Lower lobe of right lung (tissue), 2 donors: Measurements from ENCODE around the gene LIMS2. TPM values are rescaled to one million over a fixed set of nuclear protein-coding genes. Genes with fewer than 3 reads are reported as not detected.
A peak's percentile ranks its signal among the peaks of the same experiment; 100 is the strongest.

Experiments
- ATAC-seq, 2 donors: fragments of 200-7000 bp; cut with Tn5 transposase; one replicate each; pipeline ENCODE4 v1.9.1; 2020 to 2022; ENCODE audit warnings: mild to moderate bottlenecking in 2 of 2, moderate library complexity in 2 of 2
- DNase-seq: peaks from one replicate; pipeline ENCODE4 v3.0.0-alpha.2; 2020
- H3K27ac ChIP-seq: fragments of 200-600 bp; one replicate; pipeline ENCODE4 v1.8.0; 2022
- H3K27me3 ChIP-seq: fragments of 200-600 bp; one replicate; pipeline ENCODE4 v1.8.0; 2022; ENCODE audit warnings: low read depth
- H3K36me3 ChIP-seq: fragments of 200-600 bp; one replicate; pipeline ENCODE4 v1.8.0; 2022; ENCODE audit warnings: mild to moderate bottlenecking
- H3K4me1 ChIP-seq: fragments of 200-600 bp; one replicate; pipeline ENCODE4 v1.8.0; 2022
- H3K4me3 ChIP-seq: fragments of 200-600 bp; one replicate; pipeline ENCODE4 v1.8.0; 2022; ENCODE audit warnings: mild to moderate bottlenecking
- H3K9me3 ChIP-seq: fragments of 200-600 bp; one replicate; pipeline ENCODE4 v1.8.0; 2022
- CTCF ChIP-seq: fragments of 200-600 bp; IDR thresholded peaks from one replicate; pipeline ENCODE4 v1.8.0; 2022; ENCODE audit warnings: antibody characterized with exemption, mild to moderate bottlenecking
- intact Hi-C: fragments of 100-400 bp; cut with DNase I; formaldehyde crosslinking; loops from one replicate; pipeline ENCODE4 v1.11.0; 2022
- total RNA-seq: library from RNA; stranded (reverse); fragmentation: NEBNext Ultra II Directional; extraction: Animal tissue kit (Norgen Biotek cat#: 25700); gene quantifications from one replicate; pipeline ENCODE4 v1.2.1, GENCODE V29; 2021
- donor health status: DM: no; HTN: yes; CAD: no; lungs with severe emphysema.

Gene LIMS2
- total RNA-seq, 1 donor from 2014 or later: 148 TPM

GRCh38 chr2:127653421-127654083, 21.8 kb downstream of the LIMS2 start:
- TF ChIP-seq CTCF: no peak
- no peaks in the 10 kb centered on the region for H3K9me3 ChIP-seq
- intact Hi-C loops: no loop called here
- peaks cover 46% of the 10 kb centered on the region for H3K36me3 ChIP-seq
- H3K4me3 ChIP-seq: no peak overlapping the region
- no peak for ATAC-seq
- peaks cover 71% of the 10 kb centered on the region for H3K4me1 ChIP-seq
- H3K27ac ChIP-seq: peak overlapping the region; percentile 50
- no peaks in the 10 kb centered on the region for H3K27me3 ChIP-seq
- peak; percentile 34 for DNase-seq

GRCh38 chr2:127652786-127653357, 22.5 kb downstream of the LIMS2 start:
- intact Hi-C loops: no loop called here
- Histone ChIP-seq H3K36me3 (peaks cover 45% of the 10 kb centered on the region), H3K4me1 (peaks cover 69% of the 10 kb centered on the region), H3K4me3 (no peak overlapping the region), H3K27ac (peak overlapping the region; percentile 50), H3K9me3 (no peaks in the 10 kb centered on the region), H3K27me3 (no peaks in the 10 kb centered on the region)
- no peak for ATAC-seq
- peak; percentile 29 for DNase-seq
- TF ChIP-seq CTCF: no peak

GRCh38 chr2:127651971-127652550, 23.3 kb downstream of the LIMS2 start:
- H3K4me3 ChIP-seq: no peak overlapping the region
- intact Hi-C loops: no loop called here
- H3K27me3 ChIP-seq: no peaks in the 10 kb centered on the region
- TF ChIP-seq CTCF: no peak
- no peak overlapping the region for H3K27ac ChIP-seq
- no peaks in the 10 kb centered on the region for H3K9me3 ChIP-seq
- ATAC-seq: no peak
- DNase-seq: peak; percentile 49
- peaks cover 37% of the 10 kb centered on the region for H3K36me3 ChIP-seq
- peaks cover 69% of the 10 kb centered on the region for H3K4me1 ChIP-seq

GRCh38 chr2:127651381-127651809, 23.9 kb downstream of the LIMS2 start:
- peaks cover 31% of the 10 kb centered on the region for H3K36me3 ChIP-seq
- no peaks in the 10 kb centered on the region for H3K27me3 ChIP-seq
- ATAC-seq (no peak), DNase-seq (peak; percentile 49)
- peaks cover 69% of the 10 kb centered on the region for H3K4me1 ChIP-seq
- H3K4me3 ChIP-seq: no peak overlapping the region
- TF ChIP-seq CTCF: no peak
- H3K9me3 ChIP-seq: no peaks in the 10 kb centered on the region
- H3K27ac ChIP-seq: no peak overlapping the region
- intact Hi-C loops: no loop called here

- Histone ChIP-seq H3K4me1 (peaks cover 69% of the 10 kb centered on the region), H3K36me3 (peaks cover 30% of the 10 kb centered on the region), H3K27ac (peak overlapping the region; percentile 51), H3K27me3 (no peaks in the 10 kb centered on the region), H3K9me3 (no peaks in the 10 kb centered on the region), H3K4me3 (no peak overlapping the region)
- intact Hi-C loops: no loop called here
- no peak for TF ChIP-seq CTCF
- ATAC-seq: no peak
- DNase-seq: peak; percentile 45
These were observed 24.4 kb downstream of the LIMS2 start for GRCh38 chr2:127650785-127651380.
